22Rv1 (cell line): Measurements from ENCODE around the gene GYPE.
"Not testable (repeated sequence)": the region's sequence is repeated elsewhere in the genome, so short reads cannot be mapped to it uniquely, and the experiment has no call there.

ENCODE experiments used
- H3K27ac ChIP-seq: fragments of 450-650 bp; 2 replicates; pipeline ENCODE4 v1.5.1; 2017
- ZFX ChIP-seq: fragments of 450-650 bp; IDR thresholded peaks from 2 replicates; pipeline ENCODE4 v1.6.1; 2017; ENCODE audit warnings: antibody characterized with exemption, borderline replicate concordance
- TF ChIP-seq, protein P1 (sequence below): fragments of 450-650 bp; IDR thresholded peaks from 2 replicates; pipeline ENCODE4 v1.5.1; 2017; ENCODE audit warnings: mild to moderate bottlenecking

The GYPE gene

DNA sequence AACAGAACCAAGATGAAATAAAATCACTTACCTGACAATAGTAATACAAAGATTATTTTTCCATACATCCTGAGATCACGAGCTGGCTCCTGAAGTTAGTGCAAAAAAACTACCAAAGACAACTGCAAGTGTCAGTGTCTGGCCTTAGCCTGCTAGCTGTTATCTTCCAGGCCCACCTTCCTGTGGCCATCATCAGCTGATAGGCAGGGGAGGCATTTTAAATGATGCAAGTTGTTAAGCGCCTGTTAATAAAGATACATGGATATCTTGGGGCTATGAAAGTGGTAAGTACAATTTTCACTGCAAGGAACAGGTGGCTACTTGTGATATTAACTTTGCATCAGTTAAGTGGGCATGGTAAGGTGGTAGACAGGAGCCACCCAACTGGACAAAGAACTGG is at the start of gene GYPE:
Gene GYPE (minus strand): TSS at position 120 of the 400 bp plus-strand sequence. CDS start 52 bp downstream, at position 68.
- not testable (repeated sequence) for H3K27ac ChIP-seq

DNA sequence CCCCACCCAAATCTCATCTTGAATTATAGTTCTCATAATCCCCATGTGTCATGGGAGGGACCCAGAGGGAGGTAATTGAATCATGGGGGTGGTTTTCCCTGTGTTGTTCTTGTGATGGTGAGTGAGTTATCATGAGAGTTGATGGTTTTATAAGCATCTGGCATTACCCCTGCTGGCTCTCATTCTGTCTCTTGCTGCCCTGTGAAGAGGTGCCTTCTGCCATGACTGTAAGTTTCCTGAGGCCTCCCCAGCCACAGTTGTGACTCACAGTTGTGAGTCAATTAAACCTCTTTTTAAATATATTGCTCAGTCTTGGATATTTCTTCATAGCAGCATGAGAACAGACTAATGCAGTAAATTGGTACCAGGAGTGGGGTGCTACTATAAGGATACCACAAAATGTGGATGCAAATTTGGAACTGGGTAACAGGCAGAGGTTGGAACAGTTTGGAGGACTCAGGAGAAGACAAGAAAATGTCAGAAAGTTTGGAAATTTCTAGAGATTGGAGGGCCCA is 46.2 kb upstream of the GYPE start:
- H3K27ac ChIP-seq, result not testable (repeated sequence)

DNA sequence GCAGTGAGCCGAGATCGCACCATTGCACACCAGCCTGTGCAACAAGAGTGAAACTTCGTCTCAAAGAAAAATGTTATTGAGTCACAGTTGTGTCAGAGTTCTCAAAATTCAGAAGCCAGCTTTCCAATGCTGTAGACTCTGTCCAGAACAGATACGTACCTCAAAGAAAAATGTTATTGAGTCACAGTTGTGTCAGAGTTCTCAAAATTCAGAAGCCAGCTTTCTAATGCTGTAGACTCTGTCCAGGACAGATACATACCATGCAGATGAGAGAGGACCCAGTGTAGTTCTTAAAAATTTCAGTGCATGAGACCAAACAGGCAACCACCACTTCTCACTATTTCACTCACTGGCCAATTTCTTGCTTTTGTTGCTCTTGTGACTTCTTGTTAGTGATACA is 45.6 kb upstream of the GYPE start:
- not testable (repeated sequence) for H3K27ac ChIP-seq

DNA sequence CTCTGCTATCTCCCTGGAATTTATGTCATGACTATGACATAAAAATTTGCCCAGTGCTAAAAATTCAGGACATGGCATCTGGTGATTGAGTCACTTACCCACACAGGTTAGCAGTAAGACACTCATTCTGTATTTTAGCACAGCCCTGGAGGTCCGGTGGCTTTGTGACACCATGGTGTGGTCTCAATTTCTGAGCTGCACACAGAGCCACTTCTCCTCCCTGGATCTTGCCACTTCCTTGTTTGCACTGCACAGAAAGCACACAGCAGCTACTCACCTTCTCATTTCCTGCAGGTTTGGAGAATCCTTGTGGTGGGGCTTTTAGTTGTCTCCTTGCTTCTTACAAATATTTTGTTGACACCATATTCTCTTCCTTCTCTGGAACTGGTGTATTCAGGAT is 44.8 kb upstream of the GYPE start:
- not testable (repeated sequence) for H3K27ac ChIP-seq

DNA sequence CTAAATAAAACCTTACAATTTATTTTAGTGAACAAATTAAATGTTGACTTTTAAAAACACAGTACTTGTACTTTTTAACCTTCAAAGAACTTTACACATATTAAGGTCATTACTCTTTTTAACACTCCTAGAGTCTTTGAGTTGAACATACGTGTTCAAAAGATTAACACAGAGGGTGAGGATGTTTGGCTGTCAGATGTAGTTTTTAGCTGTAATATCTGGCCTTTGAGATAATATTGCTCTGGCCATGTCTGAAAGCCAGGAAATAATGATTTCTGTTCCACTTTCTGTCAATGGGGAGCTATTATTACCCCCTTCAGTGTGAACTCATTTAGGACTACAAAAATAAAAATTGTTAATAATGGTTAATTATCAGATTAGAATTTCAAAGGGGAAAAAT is 42.1 kb upstream of the GYPE start:
- H3K27ac ChIP-seq, result not testable (repeated sequence)

DNA sequence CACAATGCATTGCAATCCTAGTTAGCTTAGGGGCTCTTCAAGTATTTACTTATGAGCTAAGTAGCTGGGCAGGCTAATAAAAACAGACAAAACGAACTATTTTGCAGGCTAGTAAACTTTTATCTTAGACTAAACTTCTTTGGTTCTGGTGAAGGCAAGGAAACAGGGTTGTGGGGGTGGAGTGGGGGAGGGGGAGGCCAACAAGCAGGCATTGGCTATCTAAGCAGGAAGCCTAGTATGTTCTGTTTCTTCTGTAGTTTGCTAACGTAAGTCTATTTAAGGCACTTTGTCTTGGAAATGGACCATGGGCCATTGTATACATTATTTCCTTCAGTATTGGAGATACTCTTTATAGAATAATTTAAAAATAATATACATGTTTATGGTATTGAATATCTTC is 35.3 kb upstream of the GYPE start:
- H3K27ac ChIP-seq, result not testable (repeated sequence)

DNA sequence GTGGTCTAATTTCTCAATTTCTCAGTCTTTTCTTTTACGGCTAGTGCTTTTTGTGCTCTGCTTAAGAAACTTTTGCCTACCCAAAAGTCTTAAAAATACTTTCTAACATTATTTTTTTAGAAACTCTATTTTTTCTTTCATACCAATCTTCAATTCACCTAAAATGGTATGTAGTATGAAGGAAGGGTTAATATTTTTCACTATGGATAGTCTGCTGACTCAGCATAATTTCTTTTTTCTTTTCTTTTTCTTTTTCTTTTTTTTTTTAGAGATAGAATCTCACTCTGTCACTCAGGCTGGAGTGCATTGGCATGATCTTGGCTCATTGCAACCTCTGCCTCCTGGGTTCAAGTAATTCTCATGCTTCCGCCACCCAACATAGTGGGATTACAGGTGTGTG is 34.2 kb upstream of the GYPE start:
- no peak for TF ChIP-seq ZFX
- TF ChIP-seq, protein P1, sequence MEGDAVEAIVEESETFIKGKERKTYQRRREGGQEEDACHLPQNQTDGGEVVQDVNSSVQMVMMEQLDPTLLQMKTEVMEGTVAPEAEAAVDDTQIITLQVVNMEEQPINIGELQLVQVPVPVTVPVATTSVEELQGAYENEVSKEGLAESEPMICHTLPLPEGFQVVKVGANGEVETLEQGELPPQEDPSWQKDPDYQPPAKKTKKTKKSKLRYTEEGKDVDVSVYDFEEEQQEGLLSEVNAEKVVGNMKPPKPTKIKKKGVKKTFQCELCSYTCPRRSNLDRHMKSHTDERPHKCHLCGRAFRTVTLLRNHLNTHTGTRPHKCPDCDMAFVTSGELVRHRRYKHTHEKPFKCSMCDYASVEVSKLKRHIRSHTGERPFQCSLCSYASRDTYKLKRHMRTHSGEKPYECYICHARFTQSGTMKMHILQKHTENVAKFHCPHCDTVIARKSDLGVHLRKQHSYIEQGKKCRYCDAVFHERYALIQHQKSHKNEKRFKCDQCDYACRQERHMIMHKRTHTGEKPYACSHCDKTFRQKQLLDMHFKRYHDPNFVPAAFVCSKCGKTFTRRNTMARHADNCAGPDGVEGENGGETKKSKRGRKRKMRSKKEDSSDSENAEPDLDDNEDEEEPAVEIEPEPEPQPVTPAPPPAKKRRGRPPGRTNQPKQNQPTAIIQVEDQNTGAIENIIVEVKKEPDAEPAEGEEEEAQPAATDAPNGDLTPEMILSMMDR, result no peak
- H3K27ac ChIP-seq, result no peak overlapping the region

DNA sequence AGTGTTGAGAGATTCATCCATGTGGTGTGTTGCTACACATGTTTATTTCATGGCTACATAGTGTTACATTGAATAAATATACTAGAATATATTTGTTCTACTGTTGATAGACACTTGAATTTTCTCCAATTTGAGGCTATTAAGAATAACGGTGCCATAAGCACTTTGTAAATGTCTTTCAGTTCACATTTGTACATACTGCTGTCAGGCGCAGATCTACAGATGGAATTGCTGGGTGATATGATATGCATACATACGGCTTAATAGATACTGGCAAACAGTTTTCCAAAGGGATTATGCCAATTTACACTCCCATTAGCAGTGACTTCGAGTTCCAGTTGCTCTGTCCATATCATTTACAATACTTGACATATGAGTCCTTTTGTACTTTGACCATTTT is 33.5 kb upstream of the GYPE start:
- not testable (repeated sequence) for H3K27ac ChIP-seq

DNA sequence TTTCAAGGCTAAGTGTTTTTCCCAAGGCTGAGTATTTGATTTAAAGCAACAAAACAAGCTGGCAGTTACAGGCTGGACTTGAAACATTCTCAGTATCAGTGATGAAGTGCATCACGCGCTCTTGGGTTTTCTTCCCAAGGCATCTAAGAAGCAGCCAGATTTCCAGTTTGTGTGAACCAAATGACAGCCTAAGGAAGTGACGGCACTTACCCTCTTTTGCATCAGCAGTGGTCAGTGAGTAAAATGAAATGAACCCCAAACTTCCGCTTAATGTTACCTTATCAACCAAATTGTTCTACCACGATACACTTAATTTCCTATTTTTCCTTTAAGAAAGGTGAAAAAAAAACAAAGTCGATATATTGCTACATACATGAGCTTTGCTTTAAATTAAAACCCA is 15.8 kb upstream of the GYPE start:
- no peak overlapping the region for H3K27ac ChIP-seq
- TF ChIP-seq ZFX, result no peak
- TF ChIP-seq, protein P1, result no peak

DNA sequence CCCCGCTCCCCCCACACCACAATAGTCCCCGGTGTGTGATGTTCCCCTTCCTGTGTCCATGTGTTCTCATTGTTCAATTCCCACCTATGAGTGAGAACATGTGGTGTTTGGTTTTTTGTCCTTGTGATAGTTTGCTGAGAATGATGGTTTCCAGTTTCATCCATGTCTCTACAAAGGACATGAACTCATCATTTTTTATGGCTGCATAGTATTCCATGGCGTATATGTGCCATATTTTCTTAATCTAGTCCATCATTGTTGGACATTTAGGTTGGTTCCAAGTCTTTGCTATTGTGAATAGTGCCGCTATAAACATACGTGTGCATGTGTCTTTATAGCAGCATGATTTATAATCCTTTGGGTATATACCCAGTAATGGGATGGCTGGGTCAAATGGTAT is 11.1 kb upstream of the GYPE start:
- H3K27ac ChIP-seq, result not testable (repeated sequence)

DNA sequence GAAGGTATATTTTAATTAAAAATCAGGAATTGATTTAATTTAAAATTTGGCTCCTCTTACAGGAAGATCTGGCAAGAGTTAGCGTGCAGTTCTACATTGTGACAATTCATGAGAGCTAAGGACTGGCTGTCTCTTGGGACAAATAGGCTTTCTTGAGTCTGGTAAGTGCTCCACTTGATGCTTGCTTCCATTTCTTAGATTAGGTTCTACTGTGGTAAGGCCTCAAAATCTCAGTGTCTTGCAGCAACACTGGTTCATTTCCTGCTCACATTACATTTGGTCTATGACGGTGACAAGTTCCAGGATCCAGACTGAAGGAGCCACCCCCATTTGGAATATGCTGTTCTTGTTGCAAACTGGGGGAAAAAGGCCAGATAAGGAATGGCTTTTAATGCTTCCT is 7.1 kb upstream of the GYPE start:
- H3K27ac ChIP-seq, result not testable (repeated sequence)

DNA sequence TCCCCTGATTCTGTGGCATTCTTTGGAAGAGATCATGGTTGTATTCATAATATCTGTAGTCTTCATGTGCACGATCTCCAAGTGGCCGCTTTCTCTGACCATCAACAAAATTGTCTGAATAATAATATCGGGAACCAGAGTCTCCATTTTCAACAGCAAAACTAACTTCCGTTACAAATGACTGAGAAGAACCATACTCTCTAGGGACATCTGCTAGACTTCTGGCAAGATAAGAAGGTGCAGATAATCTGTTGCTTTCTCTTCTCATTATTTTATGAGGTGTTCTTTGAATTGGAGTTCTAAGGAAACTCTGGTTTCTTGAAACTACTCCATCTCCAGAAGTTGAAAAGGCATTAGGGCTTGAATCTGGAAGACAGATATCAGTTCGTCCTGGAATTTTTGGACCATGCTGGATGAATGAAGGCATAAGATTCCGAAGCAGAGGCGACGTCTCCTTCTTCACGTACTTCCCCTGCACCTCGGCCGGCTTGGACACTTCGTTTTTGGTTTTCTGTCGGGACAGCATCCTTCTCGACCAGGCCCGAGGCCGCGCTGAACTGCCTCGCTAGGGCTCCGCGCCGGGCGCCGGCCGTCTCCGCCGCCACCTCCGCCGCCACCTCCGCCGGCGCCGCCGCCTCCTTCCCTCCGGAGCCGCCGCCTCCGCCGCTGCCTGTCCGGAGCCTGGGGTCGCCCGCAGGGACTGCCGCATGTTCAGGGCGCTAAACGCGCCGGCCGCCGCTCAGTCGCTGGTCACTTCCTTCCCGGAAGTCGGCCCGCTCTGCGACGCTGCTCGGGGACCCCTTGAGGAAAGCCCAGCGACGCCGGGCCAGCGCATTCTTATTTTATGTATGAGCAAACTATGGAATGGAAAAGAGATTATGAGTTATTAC is 6.4 kb upstream of the GYPE start:
- H3K27ac ChIP-seq, result not testable (repeated sequence)

DNA sequence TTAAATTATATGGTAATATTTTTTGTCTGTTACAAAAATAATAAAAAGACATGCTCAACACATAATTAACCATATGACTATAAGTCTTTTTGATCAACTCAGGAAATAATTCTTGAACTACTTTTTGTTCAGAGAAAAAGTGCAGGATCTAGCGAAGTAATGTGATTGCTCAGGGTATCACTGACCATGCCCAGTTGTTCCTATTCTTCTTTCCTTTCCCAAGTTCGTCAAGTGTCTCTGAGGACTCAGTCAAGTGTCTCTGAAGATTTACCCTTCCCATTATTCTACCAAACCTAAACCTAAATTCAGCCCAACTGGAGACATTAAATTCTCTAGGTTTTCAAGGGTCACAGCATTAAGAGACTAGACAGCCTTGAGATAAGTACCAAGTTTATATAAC is 5.5 kb upstream of the GYPE start:
- H3K27ac ChIP-seq, result not testable (repeated sequence)

DNA sequence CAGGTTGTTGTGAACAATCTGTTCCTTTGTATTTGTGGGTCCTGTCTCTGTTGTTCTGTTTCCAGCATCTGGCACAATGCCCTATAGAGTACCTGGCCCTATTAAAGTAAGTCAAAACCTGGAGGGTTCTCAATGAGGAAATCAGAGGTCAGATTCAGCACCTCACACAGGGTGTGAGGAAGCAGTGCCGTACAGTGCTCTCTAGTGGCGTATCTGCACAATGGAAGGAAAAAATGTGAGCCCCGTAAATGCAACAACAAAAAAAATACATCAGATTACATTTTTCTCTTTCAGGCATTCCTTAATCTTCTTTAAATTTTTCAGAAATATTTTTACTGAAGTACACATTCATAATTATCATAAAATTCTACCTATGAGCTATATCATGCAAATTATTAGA is 2.5 kb upstream of the GYPE start:
- H3K27ac ChIP-seq, result not testable (repeated sequence)
- TF ChIP-seq, protein P1, result peak; percentile 63

DNA sequence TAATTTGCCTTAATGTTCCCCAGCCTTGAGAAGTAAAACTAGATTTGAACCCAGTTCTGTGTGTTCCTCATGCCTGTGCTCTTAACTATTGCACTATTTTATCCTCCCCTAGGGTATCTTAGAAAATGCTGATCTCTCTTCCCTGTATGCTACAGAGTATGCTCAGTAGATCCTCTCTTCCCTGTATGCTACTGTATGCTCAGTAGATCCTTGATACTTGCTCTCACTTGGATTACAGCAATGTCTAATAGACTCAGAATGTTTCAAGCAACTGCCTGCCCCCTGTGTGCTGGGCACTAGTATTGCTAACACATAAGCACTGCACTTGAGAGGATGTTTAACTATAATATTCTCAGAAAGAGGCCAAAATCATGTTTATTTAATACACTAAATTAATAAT is 928 bp downstream of the GYPE start:
- H3K27ac ChIP-seq, result not testable (repeated sequence)

DNA sequence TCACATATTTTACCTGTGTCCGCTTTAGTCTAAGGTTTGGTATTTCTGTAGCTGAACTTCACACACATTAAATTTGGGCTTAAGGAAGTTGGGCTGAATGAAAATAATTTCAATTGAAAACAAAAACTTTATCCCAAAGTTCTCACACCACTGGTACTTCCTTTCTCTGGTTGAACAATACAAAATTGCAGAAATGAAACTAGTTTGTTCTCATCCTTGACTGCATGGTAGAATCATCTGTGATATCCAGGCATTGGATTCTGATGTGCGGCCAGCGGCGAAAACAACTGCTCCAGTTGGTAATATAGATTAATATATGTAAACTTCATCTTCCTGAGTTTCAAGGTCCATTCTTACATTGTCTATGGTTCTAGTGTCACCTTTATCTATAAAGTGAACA is 15.0 kb downstream of the GYPE start:
- not testable (repeated sequence) for H3K27ac ChIP-seq

DNA sequence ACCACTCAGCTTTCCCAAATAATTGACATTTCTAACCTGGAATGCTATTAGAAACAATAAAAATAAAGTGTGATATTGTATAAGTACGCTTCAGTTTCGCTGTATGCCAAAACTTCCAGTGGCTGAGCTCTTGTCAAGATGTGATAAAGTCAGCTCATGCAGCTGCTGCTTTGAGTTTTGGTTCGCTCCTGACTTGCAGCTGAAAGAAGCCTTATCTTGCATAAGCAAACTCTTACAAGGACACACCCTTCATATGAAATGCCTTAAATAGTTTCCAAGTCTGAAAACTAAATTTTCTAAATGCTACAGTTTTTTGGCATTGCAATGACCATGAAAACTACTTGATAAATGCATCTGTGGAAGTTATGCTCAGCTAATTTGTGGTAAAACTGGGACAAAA is 17.2 kb downstream of the GYPE start:
- not testable (repeated sequence) for H3K27ac ChIP-seq

DNA sequence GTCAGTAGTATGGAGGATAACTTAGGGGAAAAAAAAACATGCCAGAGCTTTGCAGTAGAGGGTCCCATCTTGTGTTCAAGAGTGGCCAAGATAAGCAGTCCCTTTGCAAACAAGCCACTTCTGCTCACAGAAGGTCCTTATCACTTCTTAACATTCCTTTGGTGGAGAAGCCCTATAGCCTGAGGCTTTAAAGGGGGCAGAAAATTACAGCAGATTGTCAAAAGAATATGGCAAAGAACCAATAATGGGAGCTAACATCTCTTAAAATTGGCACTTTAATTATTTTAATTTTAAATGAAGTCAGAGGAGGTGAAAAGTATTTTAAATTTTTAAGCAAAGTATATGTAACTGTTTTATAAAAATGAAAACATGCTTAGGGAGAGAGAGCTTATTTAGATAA is 20.4 kb downstream of the GYPE start:
- not testable (repeated sequence) for H3K27ac ChIP-seq
